Measurements from ENCODE around the gene RANBP9.

DNA sequence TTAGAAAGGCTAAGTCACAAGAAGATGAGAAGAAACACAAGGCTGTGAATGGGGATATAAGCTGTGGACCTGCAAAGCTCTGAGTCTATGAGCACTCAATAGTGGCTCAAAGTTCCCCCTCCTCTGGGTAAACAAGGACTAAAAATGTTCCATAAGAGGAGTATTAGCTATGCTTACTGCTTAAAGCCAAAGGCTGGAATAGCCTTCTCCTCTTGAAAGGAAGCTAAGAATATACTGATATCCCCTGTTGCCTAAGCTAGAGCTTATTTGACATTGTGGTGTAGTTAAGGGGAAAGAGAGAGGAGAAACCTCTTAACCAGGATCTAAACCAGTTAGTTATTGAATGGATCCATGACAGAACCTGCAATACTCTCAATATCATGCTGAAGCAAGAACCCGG, 50.7 kb downstream of the RANBP9 start:
- TF ChIP-seq, protein P1, sequence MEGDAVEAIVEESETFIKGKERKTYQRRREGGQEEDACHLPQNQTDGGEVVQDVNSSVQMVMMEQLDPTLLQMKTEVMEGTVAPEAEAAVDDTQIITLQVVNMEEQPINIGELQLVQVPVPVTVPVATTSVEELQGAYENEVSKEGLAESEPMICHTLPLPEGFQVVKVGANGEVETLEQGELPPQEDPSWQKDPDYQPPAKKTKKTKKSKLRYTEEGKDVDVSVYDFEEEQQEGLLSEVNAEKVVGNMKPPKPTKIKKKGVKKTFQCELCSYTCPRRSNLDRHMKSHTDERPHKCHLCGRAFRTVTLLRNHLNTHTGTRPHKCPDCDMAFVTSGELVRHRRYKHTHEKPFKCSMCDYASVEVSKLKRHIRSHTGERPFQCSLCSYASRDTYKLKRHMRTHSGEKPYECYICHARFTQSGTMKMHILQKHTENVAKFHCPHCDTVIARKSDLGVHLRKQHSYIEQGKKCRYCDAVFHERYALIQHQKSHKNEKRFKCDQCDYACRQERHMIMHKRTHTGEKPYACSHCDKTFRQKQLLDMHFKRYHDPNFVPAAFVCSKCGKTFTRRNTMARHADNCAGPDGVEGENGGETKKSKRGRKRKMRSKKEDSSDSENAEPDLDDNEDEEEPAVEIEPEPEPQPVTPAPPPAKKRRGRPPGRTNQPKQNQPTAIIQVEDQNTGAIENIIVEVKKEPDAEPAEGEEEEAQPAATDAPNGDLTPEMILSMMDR (CRISPR knock-in tag; IDR thresholded peaks at IDR 0.05), result no peak
- TF ChIP-seq ELF4 (CRISPR knock-in tag; IDR thresholded peaks at IDR 0.05; ENCODE audit: borderline replicate concordance) (no peak), SNAPC2 (CRISPR knock-in tag; IDR thresholded peaks at IDR 0.05) (no peak), ZFX (CRISPR knock-in tag; IDR thresholded peaks at IDR 0.05; ENCODE audit: low read depth) (no peak), RFX3 (CRISPR knock-in tag; IDR thresholded peaks at IDR 0.05) (no peak), SAP130 (CRISPR knock-in tag; IDR thresholded peaks at IDR 0.05; ENCODE audit: low read depth) (peak; percentile 37; the same call in 1 of the 2 replicates), ZNF589 (CRISPR knock-in tag; conservative IDR thresholded peaks at IDR 0.05) (no peak), ZNF101 (CRISPR knock-in tag; IDR thresholded peaks at IDR 0.05; ENCODE audit: borderline replicate concordance, low read depth) (no peak), ZSCAN9 (CRISPR knock-in tag; IDR thresholded peaks at IDR 0.05; ENCODE audit: borderline replicate concordance) (no peak)
